GM12872 (cell line): Measurements from ENCODE around the gene KASH5.
A peak's percentile ranks its signal among the peaks of the same experiment; 100 is the strongest.

Source experiments
- CTCF ChIP-seq: IDR thresholded peaks from 3 replicates; pipeline ENCODE4 v1.5.1; 2011; ENCODE audit warnings: low read depth, mild to moderate bottlenecking, low read length, moderate library complexity; ENCODE audit not compliant: insufficient read depth

Gene KASH5

DNA sequence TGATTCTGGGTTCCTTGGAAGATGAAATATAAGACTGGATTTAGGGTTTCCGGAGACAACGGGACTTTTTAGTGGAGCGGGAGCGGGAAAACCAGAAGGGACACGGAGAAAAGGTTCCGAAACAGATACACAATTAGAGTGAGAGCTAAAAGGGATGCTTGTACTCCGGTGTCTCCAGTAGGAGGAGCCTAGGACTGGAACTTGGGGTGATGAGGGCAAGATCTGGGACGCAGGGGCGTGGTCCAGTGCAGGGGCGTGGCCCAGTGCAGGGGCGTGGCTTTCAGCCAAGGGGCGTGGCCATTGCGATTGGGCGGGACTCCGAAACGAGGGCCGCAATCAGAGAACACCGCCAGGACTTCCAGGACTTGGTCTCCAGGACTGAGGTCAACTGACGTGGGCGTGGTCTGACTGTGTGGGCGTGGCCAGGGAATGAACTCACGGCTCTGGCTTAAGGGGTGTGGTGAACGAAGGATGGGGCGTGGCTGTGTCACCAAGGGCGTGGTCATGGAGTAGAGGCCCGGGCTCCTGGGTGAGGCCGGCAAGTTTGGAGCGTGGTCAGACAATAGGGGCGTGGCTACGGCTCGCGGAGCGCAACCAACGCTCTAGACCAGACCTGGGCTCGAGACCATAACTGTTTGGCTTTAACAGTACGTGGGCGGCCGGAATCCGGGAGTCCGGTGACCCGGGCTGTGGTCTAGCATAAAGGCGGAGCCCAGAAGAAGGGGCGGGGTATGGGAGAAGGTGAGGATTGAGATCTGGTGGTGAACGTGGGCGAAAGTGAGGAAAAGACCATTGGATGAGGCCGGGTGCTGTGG, 24.6 kb upstream of the KASH5 start, which contains the start of gene DKKL1:
Gene DKKL1, plus strand, starts transcription at position 610 of the 815 bp plus-strand sequence. Its CDS starts 122 bp downstream, at position 732.
- TF ChIP-seq CTCF = peak; percentile 31; the same call in 2 of the 3 replicates

DNA sequence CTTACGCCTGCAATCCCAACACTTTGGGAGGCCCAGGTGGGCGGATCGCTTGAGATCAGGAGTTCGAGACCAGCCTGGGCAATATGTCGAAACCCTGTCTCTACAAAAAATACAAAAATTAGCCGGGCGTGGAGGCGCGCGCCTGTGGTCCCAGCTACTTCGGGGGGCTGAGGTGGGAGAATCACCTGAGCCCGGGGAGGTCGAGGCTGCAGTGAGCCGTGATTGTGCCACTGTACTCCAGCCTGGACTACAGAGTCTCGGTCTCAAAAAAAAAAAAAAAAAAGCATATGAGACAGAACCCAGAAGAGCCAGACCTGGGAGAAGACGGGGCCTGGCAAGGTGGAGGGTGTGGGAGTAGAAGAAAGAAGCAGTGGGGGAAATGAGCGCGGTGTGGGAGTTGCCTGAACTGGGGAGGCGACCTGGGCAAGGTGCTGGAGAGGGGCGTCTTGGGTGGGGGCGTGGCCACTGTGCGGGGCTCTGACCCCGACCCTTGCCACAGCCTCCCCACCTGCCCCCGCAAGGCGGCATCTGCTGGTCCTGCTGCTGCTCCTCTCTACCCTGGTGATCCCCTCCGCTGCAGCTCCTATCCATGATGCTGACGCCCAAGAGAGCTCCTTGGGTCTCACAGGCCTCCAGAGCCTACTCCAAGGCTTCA, 23.8 kb upstream of the KASH5 start:
- no peak for TF ChIP-seq CTCF

DNA sequence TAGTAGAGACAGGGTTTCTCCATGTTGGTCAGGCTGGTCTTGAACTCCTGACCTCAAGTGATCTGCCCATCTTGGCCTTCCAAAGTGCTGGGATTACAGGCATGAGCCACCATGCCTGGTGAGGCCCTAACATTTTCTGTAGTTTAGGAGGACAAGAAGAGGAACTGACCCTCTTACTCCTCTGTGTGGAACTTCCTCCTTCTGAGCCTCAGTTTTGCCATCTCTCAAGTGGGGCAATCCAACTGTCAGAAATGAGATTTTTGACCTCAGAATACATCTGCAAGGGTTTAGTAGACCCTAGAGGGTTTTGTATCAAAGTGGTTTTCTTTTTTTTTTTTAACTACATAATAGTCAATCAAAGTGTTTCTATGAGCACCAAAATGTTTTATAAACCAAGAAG, 21.9 kb upstream of the KASH5 start:
- TF ChIP-seq CTCF = no peak

GRCh38 chr19:49368711-49369358, 19.2 kb upstream of the KASH5 start:
- TF ChIP-seq CTCF = no peak

GRCh38 chr19:49371184-49371583, 16.9 kb upstream of the KASH5 start:
- TF ChIP-seq CTCF = no peak

- TF ChIP-seq CTCF = no peak
Measured at GRCh38 chr19:49374665-49375434, 13.2 kb upstream of the KASH5 start.
